22Rv1 (cell line): ENCODE results near the gene INSC.

ENCODE experiments used
- CTCF ChIP-seq: fragments of 450-650 bp; IDR thresholded peaks from 2 replicates; pipeline ENCODE4 v1.5.1; 2017; ENCODE audit warnings: mild to moderate bottlenecking
- ZFX ChIP-seq: fragments of 450-650 bp; IDR thresholded peaks from 2 replicates; pipeline ENCODE4 v1.6.1; 2017; ENCODE audit warnings: antibody characterized with exemption, borderline replicate concordance

GRCh38 chr11:15198284-15198683 lies 83.6 kb downstream of the INSC start:
- TF ChIP-seq CTCF (no peak), ZFX (no peak)
